Tibial artery (tissue), 4 donors: ENCODE results near the gene PLA2G4A.

Experiments
- DNase-seq, 2 donors: peaks; one replicate each; pipeline ENCODE4 v3.0.0-alpha.2; 2019
- H3K27ac ChIP-seq, 2 donors: fragments of 200-600 bp; sonication (generic) in 1 of 2; 1 replicate in 1 of 2; 2 replicates in 1 of 2; pipeline ENCODE4 v1.5.1; 2018 to 2019; ENCODE audit warnings: mild to moderate bottlenecking in 1 of 2
- H3K27me3 ChIP-seq, 2 donors: fragments of 200-600 bp; sonication (generic) in 1 of 2; one replicate each; pipeline versions ENCODE4 v1.5.1 to v1.6.0; 2016 to 2019
- H3K36me3 ChIP-seq, 3 donors: fragments of 200-600 bp; sonication (generic) in 2 of 3; one replicate each; pipeline ENCODE4 v1.5.1; 2016 to 2019; ENCODE audit warnings: mild to moderate bottlenecking in 2 of 3
- H3K4me1 ChIP-seq, 4 donors: fragments of 200-600 bp; sonication (generic) in 2 of 4; 1 replicate in 3 of 4; 2 replicates in 1 of 4; pipeline ENCODE4 v1.5.1; 2016 to 2019
- H3K4me3 ChIP-seq, 2 donors: fragments of 200-600 bp; sonication (generic) in 1 of 2; 1 replicate in 1 of 2; 2 replicates in 1 of 2; pipeline ENCODE4 v1.5.1; 2018 to 2019; ENCODE audit warnings: mild to moderate bottlenecking in 2 of 2
- H3K9me3 ChIP-seq, 3 donors: fragments of 200-600 bp; sonication (generic) in 1 of 3; one replicate each; pipeline ENCODE4 v1.5.1; 2016 to 2019
- intact Hi-C: fragments of 100-400 bp; cut with DNase I; formaldehyde crosslinking; loops from one replicate; pipeline ENCODE4 v1.15.0; 2023; ENCODE audit warnings: low total_unique reads
- TF ChIP-seq, protein P1 (sequence below), 2 experiments: fragments of 200-600 bp in 1 of 2; fragments of 450-650 bp in 1 of 2; IDR thresholded peaks; one replicate each; pipeline ENCODE4 v1.5.1; 2017 to 2019; ENCODE audit warnings: antibody characterized with exemption in 2 of 2, mild to moderate bottlenecking in 1 of 2, moderate library complexity in 1 of 2

PLA2G4A gene

GRCh38 chr1:186967656-186968394, 139.1 kb downstream of the PLA2G4A start:
- Histone ChIP-seq H3K36me3 (no peaks in the 10 kb centered on the region), H3K27me3 (no peaks in the 10 kb centered on the region), H3K4me3 (no peak overlapping the region), H3K9me3 (no peaks in the 10 kb centered on the region), H3K27ac (no peak overlapping the region), H3K4me1 (no peaks in the 10 kb centered on the region)
- DNase-seq = no peak
- TF ChIP-seq, protein P1, sequence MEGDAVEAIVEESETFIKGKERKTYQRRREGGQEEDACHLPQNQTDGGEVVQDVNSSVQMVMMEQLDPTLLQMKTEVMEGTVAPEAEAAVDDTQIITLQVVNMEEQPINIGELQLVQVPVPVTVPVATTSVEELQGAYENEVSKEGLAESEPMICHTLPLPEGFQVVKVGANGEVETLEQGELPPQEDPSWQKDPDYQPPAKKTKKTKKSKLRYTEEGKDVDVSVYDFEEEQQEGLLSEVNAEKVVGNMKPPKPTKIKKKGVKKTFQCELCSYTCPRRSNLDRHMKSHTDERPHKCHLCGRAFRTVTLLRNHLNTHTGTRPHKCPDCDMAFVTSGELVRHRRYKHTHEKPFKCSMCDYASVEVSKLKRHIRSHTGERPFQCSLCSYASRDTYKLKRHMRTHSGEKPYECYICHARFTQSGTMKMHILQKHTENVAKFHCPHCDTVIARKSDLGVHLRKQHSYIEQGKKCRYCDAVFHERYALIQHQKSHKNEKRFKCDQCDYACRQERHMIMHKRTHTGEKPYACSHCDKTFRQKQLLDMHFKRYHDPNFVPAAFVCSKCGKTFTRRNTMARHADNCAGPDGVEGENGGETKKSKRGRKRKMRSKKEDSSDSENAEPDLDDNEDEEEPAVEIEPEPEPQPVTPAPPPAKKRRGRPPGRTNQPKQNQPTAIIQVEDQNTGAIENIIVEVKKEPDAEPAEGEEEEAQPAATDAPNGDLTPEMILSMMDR (IDR thresholded peaks at IDR 0.05) = no peak
- intact Hi-C loops = no loop called here

DNA sequence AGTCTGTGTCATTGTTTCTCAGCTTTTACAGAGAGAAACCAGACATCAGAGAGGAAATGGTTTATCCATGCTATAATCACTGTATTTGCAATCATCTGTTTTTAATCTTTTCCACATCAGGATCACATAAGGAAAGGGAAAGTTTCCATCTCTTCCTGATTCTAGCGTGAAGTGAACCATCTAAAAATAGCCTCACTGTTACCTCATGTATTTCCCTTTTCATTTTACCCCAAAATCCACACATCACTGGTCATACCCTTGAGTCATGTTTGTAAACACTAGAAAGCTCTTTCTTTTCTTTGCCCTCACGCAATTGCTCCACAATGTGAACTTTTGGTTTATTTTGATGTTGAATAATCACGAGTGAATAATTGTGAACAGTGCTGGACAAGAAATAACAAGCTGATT, 146.0 kb downstream of the PLA2G4A start:
- DNase-seq = no peak
- Histone ChIP-seq H3K36me3 (no peaks in the 10 kb centered on the region), H3K4me1 (no peaks in the 10 kb centered on the region), H3K4me3 (no peak overlapping the region), H3K27ac (no peak overlapping the region), H3K27me3 (no peaks in the 10 kb centered on the region), H3K9me3 (no peaks in the 10 kb centered on the region)
- TF ChIP-seq, protein P1 (IDR thresholded peaks at IDR 0.05) = no peak
- intact Hi-C loops = no loop called here

DNA sequence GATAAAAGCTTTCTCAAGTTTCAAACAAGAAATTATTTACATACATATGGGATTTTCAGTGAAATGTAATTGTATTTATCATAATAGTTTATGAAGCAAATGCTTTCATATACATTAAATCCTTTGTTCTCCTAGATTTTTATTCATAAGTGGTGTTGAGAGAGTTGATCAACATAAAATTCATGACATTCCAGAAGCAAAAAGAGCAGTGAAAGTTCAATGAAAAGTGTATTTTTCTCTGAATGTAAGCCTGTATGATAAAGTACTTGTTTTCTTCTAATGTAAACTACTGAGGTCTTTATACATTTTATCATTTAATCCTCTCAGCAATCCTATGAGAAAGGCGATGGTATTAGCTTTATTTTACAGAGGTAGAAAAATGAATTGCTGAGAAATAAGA, 146.5 kb downstream of the PLA2G4A start:
- H3K4me3 ChIP-seq = no peak overlapping the region
- intact Hi-C loops = no loop called here
- no peak for DNase-seq
- no peaks in the 10 kb centered on the region for H3K36me3 ChIP-seq
- H3K27me3 ChIP-seq = no peaks in the 10 kb centered on the region
- H3K9me3 ChIP-seq = no peaks in the 10 kb centered on the region
- TF ChIP-seq, protein P1 (IDR thresholded peaks at IDR 0.05) = no peak
- no peak overlapping the region for H3K27ac ChIP-seq
- H3K4me1 ChIP-seq = no peaks in the 10 kb centered on the region

- Histone ChIP-seq H3K36me3 (no peaks in the 10 kb centered on the region), H3K27ac (no peak overlapping the region), H3K4me1 (no peaks in the 10 kb centered on the region), H3K4me3 (no peak overlapping the region), H3K27me3 (no peaks in the 10 kb centered on the region), H3K9me3 (no peaks in the 10 kb centered on the region)
- TF ChIP-seq, protein P1 (IDR thresholded peaks at IDR 0.05) = no peak
- no peak for DNase-seq
- intact Hi-C loops = no loop called here
These were observed 148.0 kb downstream of the PLA2G4A start for GRCh38 chr1:186976700-186977099.

GRCh38 chr1:186977266-186977957, 148.7 kb downstream of the PLA2G4A start:
- H3K36me3 ChIP-seq = no peaks in the 10 kb centered on the region
- H3K4me1 ChIP-seq = no peaks in the 10 kb centered on the region
- H3K4me3 ChIP-seq = no peak overlapping the region
- no peak for DNase-seq
- H3K9me3 ChIP-seq = no peaks in the 10 kb centered on the region
- intact Hi-C loops = no loop called here
- H3K27ac ChIP-seq = no peak overlapping the region
- no peaks in the 10 kb centered on the region for H3K27me3 ChIP-seq
- TF ChIP-seq, protein P1 (IDR thresholded peaks at IDR 0.05) = no peak
